Measurements from ENCODE around the gene PLP2.
A peak's percentile ranks its signal among the peaks of the same experiment; 100 is the strongest.

The PLP2 gene

DNA sequence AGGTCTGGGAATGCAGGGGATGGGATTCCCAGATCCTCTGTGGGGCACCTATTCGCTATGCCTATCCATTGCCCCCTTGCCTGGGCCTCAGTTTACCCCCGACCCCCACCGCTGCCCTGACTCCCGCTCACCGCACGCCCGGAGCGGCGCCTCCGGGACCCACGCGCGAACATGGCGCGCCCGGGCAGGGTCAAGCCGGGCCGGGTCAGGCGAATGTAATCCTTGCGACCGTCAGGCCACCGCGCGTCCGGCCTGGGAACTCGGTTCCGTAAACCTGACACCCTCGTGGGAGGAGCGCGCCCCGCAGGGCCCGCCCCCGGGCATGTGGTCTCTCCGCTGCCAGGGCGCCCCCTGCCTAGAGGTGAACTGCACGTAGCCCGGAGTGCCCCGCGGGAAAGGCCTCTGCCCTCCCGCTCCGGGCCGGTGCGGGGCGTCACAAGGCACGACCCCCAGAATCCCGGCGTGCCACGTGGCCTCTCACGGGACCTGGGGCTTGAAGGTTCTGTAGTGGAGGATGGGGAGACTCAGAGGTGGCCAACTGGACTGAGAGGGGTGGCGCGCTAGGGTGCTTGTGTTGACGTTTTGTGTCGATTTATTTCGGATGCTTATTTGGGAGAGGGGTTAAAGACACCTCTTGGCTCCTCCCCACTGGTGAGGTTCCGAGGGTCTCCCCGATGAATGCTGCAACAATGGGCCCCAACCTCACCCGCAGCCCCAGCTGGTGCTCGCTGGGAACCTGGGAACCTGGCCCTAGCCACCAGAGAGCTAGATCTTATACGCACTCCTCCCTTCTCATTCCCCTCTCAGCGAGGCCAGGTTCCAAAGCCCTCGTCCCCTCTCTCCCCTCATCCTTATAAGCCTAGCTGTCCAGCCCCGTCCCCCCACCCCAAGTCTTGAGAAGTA lies 14.7 kb downstream of the PLP2 start, which contains the start of gene PRICKLE3:
Gene PRICKLE3 (minus strand): TSS at position 249 of the 903 bp plus-strand sequence. CDS start 76 bp downstream, at position 173.
- DNase-seq: peak; percentile 55

- DNase-seq: no peak
Observed at GRCh38 chrX:49187028-49187394, 15.3 kb downstream of the PLP2 start.

- no peak for DNase-seq
Observed at GRCh38 chrX:49187526-49187925, 15.8 kb downstream of the PLP2 start.

DNA sequence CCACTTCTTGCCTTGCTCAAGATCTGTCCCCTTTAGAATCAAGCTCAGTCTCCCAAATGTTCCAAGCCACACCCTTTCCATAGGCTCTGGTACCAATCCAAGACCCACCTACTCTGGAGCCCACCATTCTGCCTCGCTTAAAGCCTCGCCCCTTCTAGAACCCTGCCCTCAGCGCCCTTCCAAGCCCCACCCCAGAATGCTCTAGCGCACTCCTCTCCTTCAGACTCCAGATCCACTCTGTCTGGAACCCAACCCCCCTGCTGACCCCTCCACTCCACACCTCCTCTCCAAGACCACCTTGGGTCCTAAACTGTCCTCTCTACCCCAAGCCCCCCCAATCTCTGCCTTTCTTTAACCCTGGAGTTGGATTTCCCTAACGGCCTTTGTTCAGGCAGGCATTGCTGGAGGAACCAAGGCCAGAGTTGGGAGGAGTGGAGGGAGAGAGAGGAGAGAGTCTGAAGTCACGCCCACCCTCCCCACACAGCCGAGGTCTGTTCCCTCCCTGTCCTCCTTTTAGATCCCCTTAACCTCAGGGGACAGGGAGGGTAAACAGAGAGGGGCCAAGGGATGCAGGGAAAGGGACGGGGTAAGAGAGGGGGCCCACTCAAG lies 16.9 kb downstream of the PLP2 start:
- no peak for DNase-seq

DNA sequence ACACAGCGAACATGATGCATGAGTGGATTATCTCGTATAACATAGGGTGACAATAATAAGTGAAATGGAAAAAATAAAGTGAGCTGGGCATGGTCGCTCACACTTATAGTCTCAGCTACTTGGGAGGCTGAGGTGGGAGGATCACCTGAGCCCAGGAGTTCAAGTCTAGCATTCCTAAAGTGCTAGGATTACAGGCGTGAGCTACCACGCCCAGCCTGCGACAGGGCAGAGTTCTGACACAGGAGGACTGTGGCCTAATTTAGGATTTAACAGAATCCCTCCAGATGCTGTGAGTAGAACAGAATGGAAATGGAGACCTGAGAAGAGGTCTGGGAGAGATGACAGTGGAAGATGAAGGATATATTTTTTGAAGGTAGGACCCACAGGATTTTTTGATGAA lies 17.9 kb downstream of the PLP2 start:
- DNase-seq: no peak

GRCh38 chrX:49190821-49191573 lies 19.3 kb downstream of the PLP2 start:
- peak; percentile 100 for DNase-seq

DNA sequence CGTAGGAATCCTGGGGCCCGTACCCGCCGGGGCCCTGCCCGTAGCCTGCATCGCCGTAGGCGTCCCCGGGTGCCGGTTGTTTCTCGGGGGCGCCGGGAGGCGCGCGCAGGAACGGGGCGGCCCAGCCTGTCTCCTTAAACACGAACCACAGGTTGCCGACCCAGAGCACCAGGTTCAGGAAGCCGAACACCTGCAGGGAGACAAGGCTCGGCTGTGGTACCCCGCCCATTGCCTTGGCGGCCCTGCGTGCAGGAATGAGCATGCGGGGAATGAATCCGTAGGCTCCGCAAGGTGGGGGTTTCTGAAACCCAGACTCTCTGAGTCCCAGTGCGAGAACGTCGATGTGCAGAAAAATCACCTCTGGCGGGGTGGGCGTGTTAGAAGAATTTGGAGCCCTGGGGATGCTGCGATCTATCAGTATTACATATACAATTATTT lies 19.9 kb downstream of the PLP2 start:
- DNase-seq: no peak

GRCh38 chrX:49192722-49193328 lies 21.1 kb downstream of the PLP2 start:
- DNase-seq: no peak

- DNase-seq: no peak
Observed at GRCh38 chrX:49193542-49193964, 21.9 kb downstream of the PLP2 start.

DNA sequence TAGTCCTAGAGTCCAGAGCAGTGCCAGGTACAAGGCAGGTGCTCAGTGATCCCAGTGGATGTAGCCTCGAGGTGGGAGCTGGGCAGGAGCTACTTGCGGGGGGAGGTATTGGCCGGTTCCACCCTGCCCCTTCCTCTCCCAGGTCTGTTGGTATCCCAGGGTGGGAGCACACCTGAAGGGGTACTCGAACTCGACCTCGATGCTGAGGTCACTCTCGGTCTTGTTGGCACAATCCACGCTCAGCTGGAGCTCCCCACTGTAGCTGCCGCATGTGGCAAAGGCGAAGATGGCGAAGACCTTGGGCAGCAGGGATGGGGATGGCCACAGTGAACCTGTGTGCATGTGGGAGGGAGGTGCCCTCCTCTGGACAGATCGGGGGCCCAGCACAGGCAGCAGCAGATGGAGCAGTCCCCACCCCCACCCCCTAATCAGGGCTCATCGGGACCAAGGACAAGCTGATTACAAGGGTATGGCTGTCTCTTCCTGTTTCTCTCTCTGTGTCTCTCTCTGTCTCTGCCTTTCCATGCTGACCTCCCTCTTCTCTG lies 25.9 kb downstream of the PLP2 start:
- DNase-seq: no peak

GRCh38 chrX:49198540-49199314 lies 27.0 kb downstream of the PLP2 start:
- DNase-seq: no peak

- DNase-seq: no peak
Observed at GRCh38 chrX:49199315-49199595, 27.6 kb downstream of the PLP2 start.

DNA sequence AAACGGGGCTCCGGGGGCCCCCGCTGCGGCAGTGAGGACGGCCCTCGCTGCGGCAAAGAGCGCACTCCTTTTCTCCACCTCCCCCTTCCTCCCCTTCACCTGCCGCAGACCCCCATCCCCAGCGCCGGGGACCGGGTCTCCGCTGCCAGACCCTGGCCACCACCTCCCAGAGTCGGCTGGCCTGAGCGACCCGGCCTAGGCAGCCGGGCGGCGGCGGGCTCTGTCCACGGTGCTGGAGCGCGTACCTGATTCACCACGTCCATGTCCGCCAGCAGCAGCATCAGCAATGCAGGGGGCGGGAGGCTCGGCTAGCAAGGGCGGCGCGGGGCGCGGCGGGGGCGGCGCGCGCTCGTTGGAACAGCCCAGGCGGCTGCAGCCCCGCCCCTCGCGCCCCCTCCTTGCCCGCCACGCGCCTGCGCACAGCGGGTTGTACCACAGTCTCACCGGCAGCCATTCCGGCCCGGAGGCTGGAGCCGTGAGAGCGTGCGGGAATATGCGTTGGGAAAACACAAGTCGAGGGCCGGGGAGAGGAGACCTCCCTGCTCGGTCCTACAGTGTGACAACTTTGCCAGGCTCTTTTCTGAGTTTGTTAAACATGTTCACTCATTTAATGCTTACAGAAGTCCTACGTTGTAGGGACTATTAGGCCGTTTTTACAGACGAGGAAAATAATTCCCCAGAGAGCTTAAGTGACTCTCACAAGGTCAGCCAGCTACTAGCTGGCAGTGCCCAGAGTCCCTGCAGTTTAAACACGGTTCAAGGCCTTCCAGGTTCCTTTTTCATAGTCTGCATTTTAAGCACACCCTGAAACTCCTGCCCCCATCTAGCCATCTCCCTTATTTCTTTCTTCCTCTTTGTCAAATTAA lies 28.4 kb downstream of the PLP2 start, which contains the start of gene SYP:
Gene SYP (minus strand): TSS at position 288 of the 866 bp plus-strand sequence. CDS start 7 bp downstream, at position 281.
- DNase-seq: peak; percentile 88

- no peak for DNase-seq
Observed at GRCh38 chrX:49202022-49202421, 30.3 kb downstream of the PLP2 start.

DNA sequence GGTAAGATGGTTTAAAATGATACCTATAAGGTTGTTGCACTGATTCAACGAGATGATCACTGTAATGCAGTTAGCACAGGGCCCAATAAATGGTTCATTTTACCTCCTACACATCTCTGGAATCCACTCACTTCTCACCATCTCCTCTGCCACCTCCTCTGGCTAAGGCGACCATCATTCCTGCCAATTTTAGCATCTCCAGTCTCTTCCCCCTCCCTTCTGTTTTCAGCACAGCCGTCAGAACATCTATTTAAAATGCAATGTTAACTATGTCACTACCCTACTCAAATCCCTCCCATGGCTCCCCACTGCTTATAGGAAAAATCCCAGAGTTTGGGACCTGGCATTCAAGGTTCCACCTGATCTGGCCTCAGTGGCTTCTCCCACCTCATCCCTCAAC lies 31.8 kb downstream of the PLP2 start:
- no peak for DNase-seq

DNA sequence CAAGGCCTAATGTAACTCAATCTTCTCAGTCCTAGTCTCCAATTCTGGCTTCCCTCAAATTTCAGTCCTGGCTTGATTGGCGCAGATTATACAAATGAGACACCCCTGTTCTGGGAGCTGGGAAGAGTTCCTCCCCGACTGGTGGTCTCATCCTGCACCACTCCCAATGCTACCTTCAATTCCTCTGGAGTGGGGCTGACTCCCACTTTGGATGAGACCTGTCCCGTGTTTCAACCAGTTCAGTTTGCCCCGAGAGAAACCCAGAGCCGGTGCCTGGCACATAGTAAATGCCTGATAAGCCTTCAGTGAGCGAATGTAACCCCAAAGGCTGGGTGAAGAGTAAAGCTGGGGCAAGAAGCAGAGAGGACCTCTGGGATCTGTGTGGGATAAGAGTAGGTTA lies 32.3 kb downstream of the PLP2 start:
- no peak for DNase-seq

GRCh38 chrX:49204709-49205108 lies 33.0 kb downstream of the PLP2 start:
- DNase-seq: no peak

GRCh38 chrX:49205443-49205842 lies 33.7 kb downstream of the PLP2 start:
- DNase-seq: no peak

DNA sequence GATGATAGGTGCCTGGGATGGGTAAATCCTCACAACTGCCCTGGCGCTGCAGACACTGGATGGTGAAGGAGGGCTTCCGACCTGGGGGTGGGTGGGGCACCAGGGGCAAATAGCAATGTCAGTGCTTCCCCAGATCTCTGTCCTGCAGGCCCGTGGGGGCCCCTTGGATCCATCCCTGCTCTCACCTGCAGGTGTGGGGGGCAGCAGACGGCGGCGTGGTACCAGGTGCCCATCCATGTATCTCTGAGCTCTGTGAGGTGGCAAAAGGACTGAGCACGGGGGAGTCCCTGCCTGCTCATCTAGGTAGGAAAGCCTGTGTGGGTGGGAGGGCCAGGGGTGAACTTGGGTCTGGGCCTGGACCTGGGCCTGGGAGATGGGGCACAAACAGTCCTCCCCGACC lies 34.8 kb downstream of the PLP2 start:
- DNase-seq: no peak

GRCh38 chrX:49208399-49208798 lies 36.7 kb downstream of the PLP2 start:
- DNase-seq: no peak
